ENCODE measurements around the gene STARD10. TPM values are rescaled to one million over a fixed set of nuclear protein-coding genes. Genes with fewer than 3 reads are reported as not detected.

STARD10 gene
- total and polyA plus RNA-seq, 2 of the 8 experiments (the other 6 are each of a cell fraction or from before 2014, with no cell fraction given), result 23.7 to 35.7 TPM

DNA sequence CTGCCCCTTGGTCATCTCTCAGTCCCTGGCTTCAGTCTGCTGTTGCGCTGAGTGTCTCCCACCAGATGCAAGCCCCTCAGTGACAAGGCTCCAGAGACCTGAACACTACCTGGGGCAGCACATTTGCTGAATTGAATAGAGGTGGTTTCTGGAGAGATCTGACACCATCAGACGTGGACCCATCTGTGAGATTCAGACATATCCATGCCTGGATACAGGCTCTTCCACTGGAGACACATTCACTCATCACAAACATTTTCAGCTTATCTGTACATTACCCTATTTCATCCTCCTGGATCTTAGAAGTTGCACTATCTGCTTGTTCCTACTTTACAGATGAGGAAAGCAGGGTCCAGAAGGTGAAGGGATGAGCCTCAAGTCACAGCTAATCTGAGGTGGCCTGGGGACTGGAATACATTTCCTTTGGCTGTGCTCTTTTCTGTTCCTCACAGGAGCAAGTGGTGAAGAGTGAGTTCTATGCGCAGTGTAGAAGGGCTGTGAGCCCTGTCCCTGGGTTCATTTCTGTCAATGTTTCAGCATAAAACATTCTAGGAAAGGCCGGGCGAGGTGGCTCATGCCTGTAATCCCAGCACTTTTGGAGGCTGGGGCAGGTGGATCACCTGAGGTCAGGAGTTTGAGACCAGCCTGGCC is 39.4 kb upstream of the STARD10 start:
- Histone ChIP-seq H3K23ac (ENCODE audit: insufficient read length) (no peak overlapping the region), H4K91ac (replicated peaks; ENCODE audit: insufficient read length, low read length) (no peak overlapping the region), H3K23me2 (ENCODE audit: low read depth, low read length) (no peaks in the 10 kb centered on the region), H3K9ac (replicated peaks in 1 of 4; ENCODE audit: extremely low read depth in 1 of 4, low read depth in 3 of 4, low read length in 3 of 4) (no peak overlapping the region), H2BK15ac (ENCODE audit: low read length) (no peak overlapping the region), H2BK20ac (ENCODE audit: low read length) (no peak overlapping the region), H2BK120ac (replicated peaks; ENCODE audit: low read depth, low read length) (no peak overlapping the region), H3K4me1 (replicated peaks in 1 of 4; ENCODE audit: control insufficient read depth in 3 of 4, insufficient read depth in 4 of 4, low read length in 3 of 4) (peaks cover 0 to 5% (median 4%) of the 10 kb centered on the region in 4 experiments; a peak in 6 of 7 replicates), H3K79me1 (ENCODE audit: low read depth, low read length) (no peaks in the 10 kb centered on the region; the same call in 1 of the 2 replicates), H3K18ac (ENCODE audit: extremely low read depth, low read length) (no peak overlapping the region), H4K8ac (ENCODE audit: extremely low read depth, insufficient read depth, low read length) (no peak overlapping the region), H2AFZ (ENCODE audit: low read length) (no peak overlapping the region), H3K4me2 (ENCODE audit: insufficient read depth in 1 of 2, low read depth in 2 of 2, low read length in 2 of 2) (no peak overlapping the region), H3K27ac (ENCODE audit: low read depth, low read length) (no peak overlapping the region), H3K79me2 (ENCODE audit: control insufficient read depth in 1 of 2, insufficient read depth in 2 of 2, low read length in 2 of 2) (no peaks in the 10 kb centered on the region), H3K14ac (ENCODE audit: insufficient read length) (no peak overlapping the region), H2AK5ac (ENCODE audit: low read depth, low read length) (0 out of 2 replicates have a peak overlapping the region, but pooled peaks have one; percentile 32), H3K9me3 (ENCODE audit: insufficient read depth in 2 of 2, low read depth in 1 of 2, low read length in 1 of 2) (no peaks in the 10 kb centered on the region), H3K36me3 (ENCODE audit: control insufficient read depth in 2 of 4, insufficient read depth in 4 of 4, low read length in 3 of 4) (no peaks in the 10 kb centered on the region; a peak in 1 of 8 replicates), H2BK5ac (ENCODE audit: low read depth, low read length) (no peak overlapping the region), H4K5ac (ENCODE audit: insufficient read length, low read depth, low read length) (no peak overlapping the region), H3K27me3 (replicated peaks in 1 of 4; ENCODE audit: control insufficient read depth in 3 of 4, extremely low read depth in 1 of 4, insufficient read depth in 3 of 4, low read length in 3 of 4) (no peaks in the 10 kb centered on the region; a peak in 1 of 7 replicates), H3K56ac (replicated peaks; ENCODE audit: insufficient read length, low read depth, low read length) (no peak overlapping the region), H4K20me1 (replicated peaks in 1 of 2; ENCODE audit: control insufficient read depth in 1 of 2, insufficient read depth in 2 of 2, low read length in 2 of 2) (no peaks in the 10 kb centered on the region), H2BK12ac (ENCODE audit: low read depth, low read length) (no peak overlapping the region), H3K4ac (replicated peaks; ENCODE audit: insufficient read length, low read depth, low read length) (no peak overlapping the region), H3K4me3 (ENCODE audit: extremely low read depth in 1 of 4, insufficient read depth in 2 of 4, low read depth in 3 of 4, low read length in 4 of 4) (no peak overlapping the region)
- POLR2A ChIA-PET (ENCODE audit: partially characterized antibody), result interaction anchor here (0.6 to 1.1 kb wide), 2 partner anchors 344 to 964 kb away, joined by 3 read pairs; no protein-coding TSS in a partner anchor
- CTCF ChIA-PET (ENCODE audit: partially characterized antibody), result interaction anchor here (1.0 to 11.9 kb wide), 17 partner anchors 8 to 403 kb away, joined by 3 to 258 read pairs (median 9); no protein-coding TSS in a partner anchor
- no peak for DNase-seq (ENCODE audit: low read depth in 1 of 2, low spot score in 2 of 2)
- FAIRE-seq, result no peak
- WGBS, 2 experiments (ENCODE audit: extremely low coverage in 1 of 2, insufficient coverage in 1 of 2, insufficient read length in 1 of 2, insufficient replicate concordance in 2 of 2, low coverage in 1 of 2, low lambda C conversion rate in 2 of 2, missing lambda C conversion rate in 1 of 2), result 87% methylated on average over 5 of the region's 5 CpGs; no CpG with 5 or more reads in 1 of the 2 experiments
- TF ChIP-seq GABPA (IDR thresholded peaks at IDR 0.05; ENCODE audit: borderline replicate concordance, insufficient read depth, low read length) (no peak), SAP30 (IDR thresholded peaks at IDR 0.05; ENCODE audit: insufficient read depth, insufficient replicate concordance, low read length) (no peak), TBP (IDR thresholded peaks at IDR 0.05; ENCODE audit: low read depth, low read length) (no peak), BRCA1 (IDR thresholded peaks at IDR 0.05; ENCODE audit: low read depth, low read length) (no peak), SUZ12 (IDR thresholded peaks at IDR 0.05; ENCODE audit: low read length) (no peak), FOSL1 (IDR thresholded peaks at IDR 0.05; ENCODE audit: insufficient read depth, low read depth, low read length) (no peak), SIX5 (IDR thresholded peaks at IDR 0.05; ENCODE audit: low read depth, low read length) (no peak), GTF2F1 (IDR thresholded peaks at IDR 0.05; ENCODE audit: borderline replicate concordance, low read depth, low read length) (no peak)
- TF ChIP-seq, protein P1, sequence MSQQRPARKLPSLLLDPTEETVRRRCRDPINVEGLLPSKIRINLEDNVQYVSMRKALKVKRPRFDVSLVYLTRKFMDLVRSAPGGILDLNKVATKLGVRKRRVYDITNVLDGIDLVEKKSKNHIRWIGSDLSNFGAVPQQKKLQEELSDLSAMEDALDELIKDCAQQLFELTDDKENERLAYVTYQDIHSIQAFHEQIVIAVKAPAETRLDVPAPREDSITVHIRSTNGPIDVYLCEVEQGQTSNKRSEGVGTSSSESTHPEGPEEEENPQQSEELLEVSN (IDR thresholded peaks at IDR 0.05), result no peak

Measured in H1 (cell line).